Stimulated activated CD8-positive, alpha-beta memory T cell treated with anti-CD3 and anti-CD28 coated beads, Interleukin-12 subunit alpha, Interleukin-12 subunit beta, amount 100 ng/mL, for 1 hour (primary cell): ENCODE results near the gene C6orf163.
"Not testable (repeated sequence)": the region's sequence is repeated elsewhere in the genome, so short reads cannot be mapped to it uniquely, and the experiment has no call there.

Experiments
- DNase-seq: peaks from one replicate; pipeline ENCODE4 v3.0.0-alpha.2; 2020; ENCODE audit warnings: low read depth

The C6orf163 gene

DNA sequence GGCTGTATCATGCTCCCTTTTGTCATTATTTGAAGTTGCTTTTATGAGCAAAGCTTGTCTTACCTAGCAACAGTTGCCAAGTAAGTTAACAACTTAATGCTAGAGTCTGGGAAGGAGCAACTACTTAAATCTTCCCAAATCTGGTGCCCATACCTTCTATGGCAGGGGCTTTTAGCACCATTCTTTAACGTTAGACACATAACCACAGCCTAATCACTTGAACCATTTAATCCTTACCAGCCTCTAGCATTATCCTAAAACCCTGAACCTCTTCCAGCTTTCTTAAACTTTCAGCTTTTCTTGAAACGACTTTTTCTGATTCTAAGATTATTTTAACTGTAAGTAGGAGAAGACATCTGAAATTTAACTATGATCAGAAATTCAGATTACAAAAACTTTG lies at the start of gene C6orf163:
Gene C6orf163 (plus strand): TSS at position 83 of the 400 bp plus-strand sequence. CDS start 287 bp downstream, at position 370.
- DNase-seq = no peak

DNA sequence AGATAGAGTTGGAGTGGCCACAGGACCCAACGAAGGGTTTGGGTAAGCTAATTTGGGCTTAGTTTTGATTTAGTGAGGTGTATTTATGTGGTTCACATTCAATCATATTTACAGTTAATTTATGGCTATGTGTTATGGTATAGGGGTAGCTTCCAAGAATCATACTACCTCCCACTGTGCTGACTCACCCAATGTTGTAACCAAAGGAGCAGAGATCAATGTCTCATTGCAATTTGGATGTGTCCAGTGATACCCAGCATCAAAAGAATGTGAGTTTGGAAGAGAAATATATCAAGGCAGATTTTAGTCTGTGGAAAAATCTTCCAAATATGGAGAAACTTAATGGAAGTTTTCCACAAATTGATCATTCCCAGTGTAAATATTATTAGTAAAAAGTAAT lies 47.5 kb upstream of the C6orf163 start:
- DNase-seq = no peak

DNA sequence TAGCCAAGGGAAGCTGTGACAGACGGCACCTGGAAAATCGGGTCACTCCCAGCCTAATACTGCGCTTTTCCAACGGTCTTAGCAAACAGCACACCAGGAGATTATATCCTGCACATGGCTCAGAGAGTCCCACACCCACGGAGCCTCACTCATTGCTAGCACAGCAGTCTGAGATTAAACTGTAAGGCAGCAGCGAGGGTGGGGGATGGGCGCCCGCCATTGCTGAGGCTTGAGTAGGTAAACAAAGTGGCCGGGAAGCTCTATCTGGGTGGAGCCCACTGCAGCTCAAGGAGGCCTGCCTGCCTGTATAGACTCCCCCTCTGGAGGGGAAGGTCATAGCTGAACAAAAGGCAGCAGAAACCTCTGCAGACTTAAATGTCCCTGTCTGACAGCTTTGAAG lies 43.3 kb upstream of the C6orf163 start:
- DNase-seq = not testable (repeated sequence)

- DNase-seq = no peak
Observed at GRCh38 chr6:87308970-87309369, 35.6 kb upstream of the C6orf163 start.

- DNase-seq = no peak
Observed at GRCh38 chr6:87312860-87313259, 31.8 kb upstream of the C6orf163 start.

- DNase-seq = no peak
Observed at GRCh38 chr6:87315071-87315470, 29.5 kb upstream of the C6orf163 start.

- no peak for DNase-seq
Observed at GRCh38 chr6:87319271-87319987, 25.2 kb upstream of the C6orf163 start.

GRCh38 chr6:87322304-87323212 lies 22.1 kb upstream of the C6orf163 start, which contains the start of gene SMIM8:
TSS of gene SMIM8 (plus strand) at chr6:87322588. CDS start at chr6:87337032, 14,444 bp downstream.
- peak; percentile 72 for DNase-seq

- not testable (repeated sequence) for DNase-seq
Observed at GRCh38 chr6:87323880-87324279, 20.7 kb upstream of the C6orf163 start.

DNA sequence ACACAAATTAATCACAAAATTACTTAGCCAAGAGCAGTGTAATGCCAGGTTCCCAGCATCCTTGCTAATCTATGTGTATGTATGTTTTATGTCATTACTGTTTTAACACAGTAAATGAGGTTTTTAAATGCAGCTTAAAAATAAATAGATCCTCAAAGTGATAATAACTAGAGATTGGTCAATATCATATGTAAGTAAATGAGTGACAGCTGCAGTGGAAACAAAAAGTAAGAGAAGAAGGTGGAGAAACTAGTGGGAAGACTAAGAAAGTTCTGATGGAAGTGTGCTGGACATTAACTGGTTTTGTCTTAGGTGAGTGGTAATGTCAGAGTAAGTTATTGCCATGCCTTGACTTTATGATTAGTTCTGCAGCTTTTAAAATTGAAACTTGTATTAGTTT lies 13.7 kb upstream of the C6orf163 start:
- no peak for DNase-seq

DNA sequence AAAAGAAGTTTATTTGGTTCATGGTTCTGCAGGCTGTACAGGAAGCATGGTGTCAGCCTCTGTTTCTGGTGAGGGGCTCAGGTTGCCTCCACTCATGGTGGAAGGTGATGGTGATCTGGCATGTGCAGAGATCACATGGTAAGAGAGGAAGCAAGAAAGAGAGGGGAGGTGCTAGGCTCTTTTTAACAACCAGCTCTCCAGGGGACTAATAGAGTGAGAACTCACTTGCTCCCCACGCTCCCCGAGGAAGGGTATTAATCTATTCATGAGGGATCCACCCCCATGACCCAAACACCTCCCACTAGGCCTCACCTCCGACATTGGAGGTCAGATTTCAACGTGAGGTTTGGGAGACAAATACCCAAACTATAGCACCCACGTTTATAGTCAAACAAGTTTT lies 11.6 kb upstream of the C6orf163 start:
- no peak for DNase-seq

DNA sequence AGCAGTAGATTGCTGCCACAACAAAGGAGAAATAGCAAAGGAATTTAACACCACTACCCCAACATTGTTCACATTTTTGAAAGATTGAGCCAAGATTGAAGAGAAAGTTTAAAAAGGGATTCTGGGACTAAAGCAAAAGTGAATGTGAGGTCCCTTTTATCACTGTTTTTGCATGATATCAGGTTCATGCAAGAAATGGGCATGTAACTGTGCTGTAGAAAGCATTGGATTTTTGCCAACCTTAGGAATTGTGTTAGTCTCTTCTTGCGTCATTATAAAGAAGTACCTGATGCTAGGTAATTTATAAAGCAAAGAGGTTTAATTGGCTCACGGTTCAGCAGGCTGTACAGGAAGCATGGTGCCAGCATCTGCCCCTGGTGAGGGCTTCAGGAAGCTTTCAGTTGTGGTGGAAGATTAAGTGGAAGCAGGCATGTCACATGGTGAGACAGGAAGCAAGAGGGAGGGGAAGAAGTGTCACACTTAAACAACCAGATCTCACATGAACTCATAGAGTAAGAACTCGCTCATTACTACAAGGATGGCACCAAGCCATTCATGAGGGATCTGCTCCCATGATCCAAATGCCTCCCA lies 10.9 kb upstream of the C6orf163 start:
- no peak for DNase-seq

DNA sequence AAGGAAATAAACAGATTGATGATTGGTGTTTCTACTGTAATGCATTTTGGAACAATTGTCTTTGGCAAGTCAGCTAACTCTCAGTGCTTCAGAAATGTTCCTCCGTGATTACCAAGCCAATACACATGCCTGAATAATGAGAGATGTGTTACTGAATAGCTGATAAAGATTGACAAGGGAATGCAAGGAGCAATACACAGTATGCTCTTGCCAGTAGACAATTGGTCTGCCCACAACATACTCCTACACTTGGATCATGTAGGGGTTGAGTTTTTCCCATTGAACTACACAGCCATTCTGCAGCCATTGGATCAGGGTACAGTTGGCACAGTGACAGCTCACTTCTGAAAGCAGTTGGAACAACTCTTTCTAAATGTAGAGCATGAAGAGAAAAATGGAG lies 9.9 kb upstream of the C6orf163 start:
- no peak for DNase-seq

- no peak for DNase-seq
Observed at GRCh38 chr6:87336367-87336766, 8.2 kb upstream of the C6orf163 start.

DNA sequence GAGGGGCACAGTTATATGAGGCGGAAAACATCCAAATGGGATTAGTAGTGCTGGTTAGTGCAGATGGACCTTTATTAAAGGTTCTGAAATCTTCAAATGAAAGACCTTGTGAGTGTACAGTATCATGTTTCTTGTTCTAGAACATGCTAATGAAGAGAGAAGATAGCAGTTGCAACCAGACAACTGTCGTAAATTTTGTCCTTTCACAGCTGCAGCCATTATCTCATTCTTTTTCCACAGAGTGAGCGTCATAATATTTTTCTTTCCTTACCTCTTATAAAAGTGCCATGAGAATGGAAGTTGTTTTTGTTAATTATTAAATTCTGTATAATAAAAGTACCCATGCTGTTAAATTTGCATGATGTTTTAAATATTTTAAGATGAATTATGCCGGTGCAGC lies 4.4 kb upstream of the C6orf163 start:
- no peak for DNase-seq

GRCh38 chr6:87341158-87341557 lies 3.5 kb upstream of the C6orf163 start:
- DNase-seq = no peak

DNA sequence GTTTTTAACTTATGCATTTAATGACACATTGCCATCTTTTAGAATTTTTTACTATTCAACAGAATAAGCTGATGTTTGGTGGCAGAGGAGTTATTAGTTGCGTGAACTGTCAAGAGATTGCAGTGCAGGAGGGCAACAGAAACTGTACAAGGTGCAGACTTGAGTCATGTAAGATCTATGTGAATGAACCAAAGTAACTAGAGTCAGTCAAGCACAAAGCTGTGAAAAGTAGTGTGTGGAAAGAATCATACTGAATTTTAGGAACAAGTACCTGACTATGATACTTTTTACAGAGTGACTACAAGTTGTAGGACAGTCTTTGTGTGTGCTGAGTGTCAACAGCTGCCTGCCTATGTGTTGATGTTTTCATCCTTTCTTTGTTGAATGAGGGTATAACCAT lies 2.7 kb upstream of the C6orf163 start:
- no peak for DNase-seq

DNA sequence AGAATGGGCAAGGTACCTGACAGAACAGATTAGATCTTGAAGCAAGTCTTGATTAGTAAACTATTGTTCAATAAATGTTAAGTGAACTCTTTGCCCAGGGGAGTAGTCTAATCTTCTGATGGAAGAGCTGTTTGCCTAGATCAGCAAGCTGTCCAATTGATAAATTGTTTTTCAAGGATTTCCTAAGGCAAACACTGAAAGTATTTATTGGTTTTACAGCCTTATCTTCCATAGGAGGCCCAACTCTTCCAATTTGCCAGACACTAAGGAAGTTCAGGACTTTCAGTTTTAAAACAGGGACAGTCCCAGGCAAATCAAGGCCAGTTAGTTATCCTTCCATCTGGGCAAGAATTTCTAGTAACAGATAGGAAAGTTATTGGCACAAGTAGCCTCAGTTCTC lies 1.8 kb upstream of the C6orf163 start:
- no peak for DNase-seq

GRCh38 chr6:87346700-87347099 lies 2.1 kb downstream of the C6orf163 start:
- no peak for DNase-seq

- no peak for DNase-seq
Observed at GRCh38 chr6:87349896-87350295, 5.3 kb downstream of the C6orf163 start.

- DNase-seq = no peak
Observed at GRCh38 chr6:87350516-87350915, 5.9 kb downstream of the C6orf163 start.

- no peak for DNase-seq
Observed at GRCh38 chr6:87351583-87351982, 7.0 kb downstream of the C6orf163 start.

DNA sequence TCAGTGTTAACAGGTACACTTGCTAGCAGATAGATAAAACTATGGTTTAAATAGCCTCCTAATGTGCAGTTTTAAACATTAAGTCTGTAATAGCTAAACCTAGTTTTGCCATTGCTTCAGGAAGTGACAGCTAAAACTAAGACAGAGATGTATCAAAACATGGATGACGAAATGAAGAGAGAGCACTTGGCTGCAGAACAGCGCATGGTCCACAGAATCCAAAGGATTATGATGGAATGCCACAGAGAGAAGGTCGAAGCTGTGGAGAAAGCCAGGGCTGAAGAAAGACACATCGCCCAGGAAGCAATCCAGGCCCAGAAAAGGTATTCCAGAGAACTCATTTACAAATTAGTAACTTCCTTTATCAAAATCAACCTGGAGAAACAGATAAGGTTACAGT lies 11.6 kb downstream of the C6orf163 start:
- no peak for DNase-seq
